K562 (cell line): Measurements from ENCODE around the gene SDF4. TPM values are rescaled to one million over a fixed set of nuclear protein-coding genes. Genes with fewer than 3 reads are reported as not detected.
A peak's percentile ranks its signal among the peaks of the same experiment; 100 is the strongest.
"Not testable (repeated sequence)": the region's sequence is repeated elsewhere in the genome, so short reads cannot be mapped to it uniquely, and the experiment has no call there.

Experiments
- ATAC-seq: fragments of 200-7000 bp; cut with Tn5 transposase; 3 replicates; pipeline ENCODE4 v1.9.1; 2020; ENCODE audit warnings: moderate library complexity
- BruUV-seq: library from RNA; stranded (reverse); fragments of 400-500 nt; replicated peaks from 2 replicates; lab custom pipeline; 2021; lab: Mats Ljungman, UMichigan
- CTCF ChIA-PET: fragments of 300-600 bp; formaldehyde crosslinking; extraction: SDS; loops from one replicate; lab custom pipeline; 2021; ENCODE audit warnings: low intra/inter-chr PET ratio; lab: Yijun Ruan, JAX
- POLR2A ChIA-PET: fragments of 300-600, 350-650 bp; sonication (Branson Sonifier 250); formaldehyde crosslinking; extraction: SDS; loops from one replicate; lab custom pipeline; 2021; ENCODE audit warnings: antibody characterized with exemption, inconsistent platforms; lab: Yijun Ruan, JAX
- DNase-seq, 4 experiments: peaks; one replicate each; pipeline versions ENCODE4 v3.0.0 to v3.0.0-alpha.2; 2011 to 2018; ENCODE audit warnings: low spot score in 3 of 4, mixed read lengths in 3 of 4; ENCODE audit errors: extremely low read depth in 1 of 4
- FAIRE-seq: peaks from 2 replicates; lab custom pipeline; 2011; peaks lifted over from hg19 to GRCh38; lab: Jason Lieb, UNC
- H2AFZ ChIP-seq: 2 replicates; pipeline ENCODE4 v1.6.0; 2011; ENCODE audit warnings: low read depth, low read length, control low read depth, inconsistent platforms
- H3K27ac ChIP-seq: fragments of 200-600 bp; 3 replicates; pipeline ENCODE4 v1.8.0; 2011; ENCODE audit warnings: low read depth, mild to moderate bottlenecking, control low read depth, inconsistent platforms, low read length, moderate library complexity, mixed read lengths; ENCODE audit errors: extremely low read depth
- H3K27me3 ChIP-seq, 2 experiments: fragments of 300-600 bp in 1 of 2; 2 replicates in 1 of 2; 3 replicates in 1 of 2; pipeline versions ENCODE4 v1.6.0 to v1.8.0; 2011; ENCODE audit warnings: inconsistent platforms in 2 of 2, low read length in 2 of 2, mild to moderate bottlenecking in 1 of 2, mixed read lengths in 1 of 2, moderate library complexity in 1 of 2; ENCODE audit not compliant: control insufficient read depth in 2 of 2, insufficient read depth in 2 of 2
- H3K36me3 ChIP-seq: fragments of 300-600 bp; 3 replicates; pipeline ENCODE4 v1.8.0; 2011; ENCODE audit warnings: mild to moderate bottlenecking, low read length, inconsistent platforms; ENCODE audit not compliant: control insufficient read depth, insufficient read depth
- H3K4me1 ChIP-seq, 2 experiments: fragments of 200-600 bp in 1 of 2; replicated peaks in 1 of 2; 2 replicates in 1 of 2; 3 replicates in 1 of 2; pipeline versions ENCODE4 v1.5.1 to v1.8.0; 2011; ENCODE audit warnings: inconsistent platforms in 2 of 2, low read length in 2 of 2, mild to moderate bottlenecking in 1 of 2, mixed read lengths in 1 of 2, moderate library complexity in 1 of 2; ENCODE audit not compliant: control insufficient read depth in 2 of 2, insufficient read depth in 2 of 2
- H3K4me2 ChIP-seq: 2 replicates; pipeline ENCODE4 v1.6.1; 2011; ENCODE audit warnings: low read length, control low read depth, inconsistent platforms, mixed read lengths; ENCODE audit not compliant: insufficient read depth
- H3K4me3 ChIP-seq: fragments of 200-600 bp; sonication (generic), shearing (Covaris generic); 2 replicates; pipeline ENCODE4 v1.5.1; 2016; ENCODE audit warnings: control low read depth, inconsistent platforms
- H3K79me2 ChIP-seq: fragments of 200-600 bp; 3 replicates; pipeline ENCODE4 v1.8.0; 2011; ENCODE audit warnings: low read length, inconsistent platforms; ENCODE audit not compliant: control insufficient read depth, insufficient read depth
- H3K9ac ChIP-seq, 2 experiments: 2 replicates each; pipeline versions ENCODE4 v1.6.0 to v1.6.1; 2011; ENCODE audit warnings: low read depth in 2 of 2, low read length in 2 of 2, control low read depth in 1 of 2, inconsistent platforms in 1 of 2, mild to moderate bottlenecking in 1 of 2, mixed read lengths in 1 of 2; ENCODE audit not compliant: insufficient read depth in 1 of 2
- H3K9me1 ChIP-seq: one replicate; pipeline ENCODE4 v1.6.0; 2011; ENCODE audit warnings: inconsistent platforms, mild to moderate bottlenecking, low read length, moderate library complexity; ENCODE audit not compliant: control insufficient read depth, insufficient read depth
- H3K9me3 ChIP-seq: replicated peaks from 2 replicates; pipeline ENCODE4 v1.5.1; 2011; ENCODE audit warnings: low read depth, low read length, inconsistent platforms; ENCODE audit not compliant: control insufficient read depth, insufficient read depth
- H4K20me1 ChIP-seq: replicated peaks from 2 replicates; pipeline ENCODE4 v1.6.1; 2011; ENCODE audit warnings: low read length, inconsistent platforms, mixed read lengths; ENCODE audit not compliant: control insufficient read depth, insufficient read depth
- FIP1L1 ChIP-seq: fragments of 200-400 bp; formaldehyde crosslinking; IDR thresholded peaks from 2 replicates; pipeline ENCODE4 v1.6.1; 2018; ENCODE audit warnings: mild to moderate bottlenecking, low read depth, low read length; ENCODE audit not compliant: poor library complexity, severe bottlenecking
- POLR2G ChIP-seq: fragments of 200-400 bp; formaldehyde crosslinking; IDR thresholded peaks from 2 replicates; pipeline ENCODE4 v1.6.1; 2017; ENCODE audit warnings: low read depth, mild to moderate bottlenecking, antibody characterized with exemption, low read length, moderate library complexity
- STAG1 ChIP-seq: sonication (generic); formaldehyde crosslinking; IDR thresholded peaks from 2 replicates; pipeline ENCODE4 v1.5.0; 2020; ENCODE audit warnings: missing genetic modification reagents, borderline replicate concordance
- U2AF1 ChIP-seq: fragments of 200-400 bp; formaldehyde crosslinking; optimal IDR thresholded peaks from 2 replicates; pipeline ENCODE3; 2017; ENCODE audit warnings: mild to moderate bottlenecking, low read depth, low read length, moderate library complexity
- WGBS: fragments of 100-300 bp; shearing (Covaris generic); methylation state at CpG from one replicate; pipeline ENCODE4 v1.1.6; 2016; ENCODE audit warnings: low coverage, mixed read lengths; ENCODE audit not compliant: insufficient coverage; ENCODE audit errors: missing lambda C conversion rate; 5-methylcytosine and 5-hydroxymethylcytosine counted together
- in situ Hi-C: fragments of 300-500 bp; cut with MboI; formaldehyde crosslinking; loops from 4 replicates; pipeline ENCODE4 v1.15.0; 2018; ENCODE audit warnings: inconsistent platforms, mixed read lengths
- intact Hi-C: fragments of 100-400 bp; cut with micrococcal nuclease; formaldehyde crosslinking; loops from 2 replicates; pipeline ENCODE4 v1.14.2; 2022
- polyA plus RNA-seq, 8 experiments: library from polyadenylated mRNA; depleted of rRNA in 4 of 8; stranded (reverse) in 5 of 8; unstranded in 3 of 8; fragments of >200 nt; fragmentation: Nextera tagmentation in 2 of 8; fragmentation: Illumina TruSeq in 1 of 8; extraction: Ambion mirVana in 2 of 8; extraction: Trizol in 1 of 8; gene quantifications; 2 replicates each; pipeline versions ENCODE4 v1.2.1 to v1.2.3, GENCODE V29; 2011 to 2014; ENCODE audit warnings: inconsistent platforms in 1 of 8, missing spikeins in 1 of 8
- total RNA-seq, 7 experiments: library from RNA; depleted of rRNA in 6 of 7; stranded (reverse); fragments of >200 nt in 6 of 7; fragmentation: Illumina TruSeq in 2 of 7; extraction: Trizol in 2 of 7; gene quantifications; 2 replicates each; pipeline versions ENCODE4 v1.2.1 to v1.2.3, GENCODE V29; 2011 to 2021; ENCODE audit warnings: low replicate concordance in 1 of 7

SDF4 gene
- total and polyA plus RNA-seq, 9 of the 15 experiments (the other 6 are each of a cell fraction or from before 2014, with no cell fraction given), result 0.35 to 160 (median 65.2) TPM

- H3K4me1 ChIP-seq, result peaks cover 0 to 53% of the 10 kb centered on the region in 2 experiments; a peak in 3 of 5 replicates
- TF ChIP-seq STAG1, result 0 out of 2 replicates have a peak, but pooled peaks have one; percentile 13
- CTCF ChIA-PET, H3K27me3 ChIP-seq, H3K79me2 ChIP-seq, H3K27ac ChIP-seq, intact Hi-C loops, DNase-seq, H2AFZ ChIP-seq, BruUV-seq, H3K4me2 ChIP-seq, ATAC-seq, H4K20me1 ChIP-seq, H3K4me3 ChIP-seq, FAIRE-seq, H3K9me1 ChIP-seq, H3K9me3 ChIP-seq, POLR2A ChIA-PET, in situ Hi-C loops: not testable (repeated sequence)
- peaks cover 14% of the 10 kb centered on the region; the same call in 1 of the 3 replicates for H3K36me3 ChIP-seq
- H3K9ac ChIP-seq, result 0 out of 4 replicates have a peak overlapping the region, but pooled peaks of 1 of the 2 experiments have one; percentile 35
- WGBS, result 81% methylated on average over 19 of the region's 21 CpGs
These were observed 16.5 kb upstream of the SDF4 start for GRCh38 chr1:1248009-1248913.

GRCh38 chr1:1247341-1247913 is 15.6 kb upstream of the SDF4 start:
- FAIRE-seq, result no peak
- H3K9ac ChIP-seq, result peak overlapping the region in 1 of 2 experiments; percentile 20; a peak in 1 of 4 replicates
- in situ Hi-C loops, result no loop called here

More at GRCh38 chr1:1247341-1247913, 15.6 kb upstream of the SDF4 start:
- H3K4me3 ChIP-seq, result no peak overlapping the region
- no peaks in the 10 kb centered on the region for H4K20me1 ChIP-seq
- TF ChIP-seq POLR2G (peak; percentile 28), U2AF1 (no peak), FIP1L1 (peak; percentile 21)
- no peak overlapping the region for H3K4me2 ChIP-seq
- WGBS, result 75% methylated on average over 24 of the region's 25 CpGs
- no peaks in the 10 kb centered on the region for H3K79me2 ChIP-seq
- ChIA-PET POLR2A (interaction anchor here (0.6 kb wide), 1 partner anchor 89 kb away, joined by 4 read pairs; no protein-coding TSS in a partner anchor), CTCF (no interaction called here)
- peaks cover 7% of the 10 kb centered on the region; the same call in 1 of the 3 replicates for H3K36me3 ChIP-seq
- ATAC-seq, result no peak
- H3K27ac ChIP-seq, result no peak overlapping the region
- intact Hi-C loops, result no loop called here
- no peaks in the 10 kb centered on the region for H3K9me1 ChIP-seq
- no peak overlapping the region for H2AFZ ChIP-seq
- no peaks in the 10 kb centered on the region for H3K27me3 ChIP-seq
- H3K4me1 ChIP-seq, result peaks cover 0 to 57% of the 10 kb centered on the region in 2 experiments; a peak in 3 of 5 replicates
- BruUV-seq, result no TSS peak
- DNase-seq, result no peak
- no peaks in the 10 kb centered on the region for H3K9me3 ChIP-seq
